HepG2 (cell line): Measurements from ENCODE around the gene CCL16. TPM values are rescaled to one million over a fixed set of nuclear protein-coding genes. Genes with fewer than 3 reads are reported as not detected.

Experiments
- ASH2L ChIP-seq: fragments of 300-600, 200-600 bp; sonication (generic); IDR thresholded peaks from 2 replicates; pipeline ENCODE4 v1.7.0; 2017; ENCODE audit warnings: low read depth, mild to moderate bottlenecking, moderate library complexity, mixed read lengths, low read length; ENCODE audit not compliant: insufficient read length
- ATAD3A ChIP-seq: sonication (generic); formaldehyde crosslinking; IDR thresholded peaks from 2 replicates; pipeline ENCODE4 v1.4.0; 2020; ENCODE audit warnings: missing genetic modification reagents
- GTF3A ChIP-seq: sonication (generic); formaldehyde crosslinking; conservative IDR thresholded peaks from 2 replicates; pipeline ENCODE4 v1.4.0; 2020; ENCODE audit warnings: mild to moderate bottlenecking, missing genetic modification reagents
- IKZF1 ChIP-seq: fragments of 450-650 bp; IDR thresholded peaks from 2 replicates; pipeline ENCODE4 v1.7.1; 2016
- IKZF4 ChIP-seq: sonication (generic); formaldehyde crosslinking; IDR thresholded peaks from 2 replicates; pipeline ENCODE4 v1.5.1; 2020; ENCODE audit warnings: borderline replicate concordance, mild to moderate bottlenecking, low read depth, missing genetic modification reagents; ENCODE audit errors: not compliant biosample characterization
- MAFK ChIP-seq, 2 experiments: IDR thresholded peaks in 1 of 2; conservative IDR thresholded peaks in 1 of 2; 2 replicates each; pipeline ENCODE4 v1.6.1; 2011; ENCODE audit warnings: improper control_type of control experiment in 2 of 2, low read length in 2 of 2
- NPAS2 ChIP-seq: sonication (generic); formaldehyde crosslinking; IDR thresholded peaks from 2 replicates; pipeline ENCODE4 v1.8.0; 2022; ENCODE audit warnings: mild to moderate bottlenecking, missing genetic modification reagents, borderline replicate concordance
- PHF21A ChIP-seq: sonication (generic); formaldehyde crosslinking; IDR thresholded peaks from 2 replicates; pipeline ENCODE4 v1.5.0; 2020; ENCODE audit warnings: mild to moderate bottlenecking, missing genetic modification reagents
- RBFOX2 ChIP-seq: fragments of 200-400 bp; formaldehyde crosslinking; IDR thresholded peaks from 2 replicates; pipeline ENCODE4 v1.6.1; 2017; ENCODE audit warnings: low read depth, mild to moderate bottlenecking, low read length
- RORA ChIP-seq: sonication (generic); formaldehyde crosslinking; IDR thresholded peaks from 2 replicates; pipeline ENCODE4 v1.5.0; 2020; ENCODE audit warnings: mild to moderate bottlenecking, missing genetic modification reagents, moderate library complexity
- TAF15 ChIP-seq: fragments of 200-400 bp; formaldehyde crosslinking; IDR thresholded peaks from one replicate; pipeline ENCODE4 v1.6.1; 2018; ENCODE audit warnings: mild to moderate bottlenecking, low read depth, low read length; ENCODE audit not compliant: poor library complexity, severe bottlenecking
- TBX2 ChIP-seq: sonication (generic); formaldehyde crosslinking; IDR thresholded peaks from 2 replicates; pipeline ENCODE4 v1.5.0; 2020; ENCODE audit warnings: missing genetic modification reagents, mild to moderate bottlenecking, borderline replicate concordance
- ZFX ChIP-seq: sonication (generic); formaldehyde crosslinking; IDR thresholded peaks from 2 replicates; pipeline ENCODE4 v1.4.0; 2020; ENCODE audit warnings: mild to moderate bottlenecking, low read depth, missing genetic modification reagents, moderate library complexity
- ZNF510 ChIP-seq: sonication (generic); formaldehyde crosslinking; IDR thresholded peaks from 2 replicates; pipeline ENCODE4 v1.4.0; 2020; ENCODE audit warnings: low read depth, mild to moderate bottlenecking, missing genetic modification reagents
- ZNF672 ChIP-seq: sonication (generic); formaldehyde crosslinking; IDR thresholded peaks from 2 replicates; pipeline ENCODE4 v1.8.1; 2022; ENCODE audit warnings: missing genetic modification reagents
- ZNF878 ChIP-seq: sonication (generic); formaldehyde crosslinking; IDR thresholded peaks from 2 replicates; pipeline ENCODE4 v1.8.1; 2023; ENCODE audit warnings: mild to moderate bottlenecking, missing genetic modification reagents, moderate library complexity
- polyA plus RNA-seq, 8 experiments: library from polyadenylated mRNA; depleted of rRNA in 3 of 8; stranded (reverse) in 7 of 8; unstranded in 1 of 8; fragments of >200 nt; fragmentation: Illumina TruSeq in 4 of 8; extraction: Trizol in 4 of 8; gene quantifications; 2 replicates each; pipeline versions ENCODE4 v1.2.1 to v1.2.3, GENCODE V29; 2011 to 2016; ENCODE audit warnings: low read depth in 4 of 8, missing spikeins in 1 of 8, mixed read lengths in 1 of 8; ENCODE audit not compliant: insufficient read depth in 1 of 8
- total RNA-seq, 5 experiments: library from RNA; depleted of rRNA; stranded (reverse); fragments of >200 nt; fragmentation: Illumina TruSeq; extraction: Trizol; gene quantifications; 2 replicates each; pipeline ENCODE4 v1.2.3, GENCODE V29; 2016; ENCODE audit warnings: low read depth in 1 of 5
- TF ChIP-seq, protein P1 (sequence below): sonication (generic); formaldehyde crosslinking; IDR thresholded peaks from 2 replicates; pipeline ENCODE4 v1.8.0; 2022; ENCODE audit warnings: mild to moderate bottlenecking, missing genetic modification reagents; ENCODE audit not compliant: insufficient replicate concordance
- TF ChIP-seq, protein P2 (sequence below): sonication (generic); formaldehyde crosslinking; IDR thresholded peaks from 2 replicates; pipeline ENCODE4 v1.4.0; 2020; ENCODE audit warnings: missing genetic modification reagents
- TF ChIP-seq, protein P3 (sequence below), 2 experiments: sonication (generic) in 1 of 2; formaldehyde crosslinking in 1 of 2; IDR thresholded peaks; 2 replicates each; pipeline versions ENCODE4 v1.5.1 to v1.6.1; 2011 to 2020; ENCODE audit warnings: borderline replicate concordance in 1 of 2, low read depth in 1 of 2, low read length in 1 of 2, mild to moderate bottlenecking in 1 of 2, missing genetic modification reagents in 1 of 2, moderate library complexity in 1 of 2
- TF ChIP-seq, protein P4 (sequence below): sonication (generic); formaldehyde crosslinking; IDR thresholded peaks from 2 replicates; pipeline ENCODE4 v1.9.0; 2021; ENCODE audit warnings: missing genetic modification reagents, mild to moderate bottlenecking, borderline replicate concordance
- TF ChIP-seq, protein P5 (sequence below): sonication (generic); formaldehyde crosslinking; IDR thresholded peaks from 2 replicates; pipeline ENCODE4 v1.4.0; 2020; ENCODE audit warnings: mild to moderate bottlenecking, missing genetic modification reagents

Gene CCL16
- total and polyA plus RNA-seq, 2 of the 13 experiments (the other 11 are each of a cell fraction or from before 2014, with no cell fraction given) = 2.0 to 14.7 TPM

DNA sequence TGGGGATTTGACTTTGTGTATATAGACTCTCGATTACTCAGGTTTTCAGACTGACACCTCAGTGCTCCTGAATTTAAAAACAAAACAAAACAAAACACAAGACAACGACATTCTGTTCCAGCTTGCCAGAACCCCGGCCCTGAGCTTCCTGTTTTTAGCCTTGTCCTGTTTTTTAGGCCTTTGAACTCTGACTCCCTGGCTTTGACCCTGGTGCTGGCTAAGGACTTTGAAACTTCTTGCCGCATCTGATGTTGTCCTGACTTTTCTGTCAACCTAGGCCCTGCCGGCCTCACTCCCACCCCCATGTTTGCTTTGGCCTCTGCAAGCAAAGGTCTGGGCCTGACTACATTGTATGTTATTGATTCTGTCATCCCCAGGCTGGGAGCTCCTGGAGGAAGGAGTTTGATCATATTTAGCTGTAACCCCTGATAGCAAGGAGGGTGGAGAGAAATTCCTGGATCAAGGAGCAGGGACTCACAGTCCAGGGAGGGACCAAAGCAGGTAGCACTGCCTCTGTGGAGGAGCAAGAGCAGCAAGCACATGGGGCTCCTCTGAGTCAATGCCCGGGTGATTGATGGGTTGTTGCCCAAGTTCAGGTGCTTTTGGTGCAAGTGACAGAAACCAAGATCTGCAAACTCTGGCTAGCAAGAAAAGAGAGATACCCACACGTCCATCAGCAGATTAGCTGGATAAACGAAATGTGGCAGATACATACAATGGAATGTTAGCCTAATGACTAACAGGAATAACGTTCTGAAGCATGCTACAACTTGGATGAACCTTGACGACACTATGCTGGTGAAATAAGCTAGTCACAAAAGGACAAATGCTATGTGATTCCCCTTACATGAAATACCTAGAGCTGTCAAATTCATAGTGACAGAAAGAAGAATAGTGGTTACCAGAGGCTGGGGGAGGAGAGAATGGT lies 7.7 kb downstream of the CCL16 start (continued):
- TF ChIP-seq, protein P1, sequence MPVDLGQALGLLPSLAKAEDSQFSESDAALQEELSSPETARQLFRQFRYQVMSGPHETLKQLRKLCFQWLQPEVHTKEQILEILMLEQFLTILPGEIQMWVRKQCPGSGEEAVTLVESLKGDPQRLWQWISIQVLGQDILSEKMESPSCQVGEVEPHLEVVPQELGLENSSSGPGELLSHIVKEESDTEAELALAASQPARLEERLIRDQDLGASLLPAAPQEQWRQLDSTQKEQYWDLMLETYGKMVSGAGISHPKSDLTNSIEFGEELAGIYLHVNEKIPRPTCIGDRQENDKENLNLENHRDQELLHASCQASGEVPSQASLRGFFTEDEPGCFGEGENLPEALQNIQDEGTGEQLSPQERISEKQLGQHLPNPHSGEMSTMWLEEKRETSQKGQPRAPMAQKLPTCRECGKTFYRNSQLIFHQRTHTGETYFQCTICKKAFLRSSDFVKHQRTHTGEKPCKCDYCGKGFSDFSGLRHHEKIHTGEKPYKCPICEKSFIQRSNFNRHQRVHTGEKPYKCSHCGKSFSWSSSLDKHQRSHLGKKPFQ (CRISPR knock-in tag) = no peak
- TF ChIP-seq, protein P2, sequence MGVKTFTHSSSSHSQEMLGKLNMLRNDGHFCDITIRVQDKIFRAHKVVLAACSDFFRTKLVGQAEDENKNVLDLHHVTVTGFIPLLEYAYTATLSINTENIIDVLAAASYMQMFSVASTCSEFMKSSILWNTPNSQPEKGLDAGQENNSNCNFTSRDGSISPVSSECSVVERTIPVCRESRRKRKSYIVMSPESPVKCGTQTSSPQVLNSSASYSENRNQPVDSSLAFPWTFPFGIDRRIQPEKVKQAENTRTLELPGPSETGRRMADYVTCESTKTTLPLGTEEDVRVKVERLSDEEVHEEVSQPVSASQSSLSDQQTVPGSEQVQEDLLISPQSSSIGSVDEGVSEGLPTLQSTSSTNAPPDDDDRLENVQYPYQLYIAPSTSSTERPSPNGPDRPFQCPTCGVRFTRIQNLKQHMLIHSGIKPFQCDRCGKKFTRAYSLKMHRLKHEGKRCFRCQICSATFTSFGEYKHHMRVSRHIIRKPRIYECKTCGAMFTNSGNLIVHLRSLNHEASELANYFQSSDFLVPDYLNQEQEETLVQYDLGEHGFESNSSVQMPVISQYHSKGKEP (CRISPR knock-in tag) = no peak
- TF ChIP-seq, protein P3, sequence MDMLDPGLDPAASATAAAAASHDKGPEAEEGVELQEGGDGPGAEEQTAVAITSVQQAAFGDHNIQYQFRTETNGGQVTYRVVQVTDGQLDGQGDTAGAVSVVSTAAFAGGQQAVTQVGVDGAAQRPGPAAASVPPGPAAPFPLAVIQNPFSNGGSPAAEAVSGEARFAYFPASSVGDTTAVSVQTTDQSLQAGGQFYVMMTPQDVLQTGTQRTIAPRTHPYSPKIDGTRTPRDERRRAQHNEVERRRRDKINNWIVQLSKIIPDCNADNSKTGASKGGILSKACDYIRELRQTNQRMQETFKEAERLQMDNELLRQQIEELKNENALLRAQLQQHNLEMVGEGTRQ (IDR thresholded peaks at IDR 0.05; ENCODE audit: low read depth, low read length) = no peak
- TF ChIP-seq, protein P3 (CRISPR knock-in tag; IDR thresholded peaks at IDR 0.05; ENCODE audit: borderline replicate concordance) = no peak
- TF ChIP-seq ZNF510 (CRISPR knock-in tag) (no peak), NPAS2 (CRISPR knock-in tag) (no peak), ZNF878 (CRISPR knock-in tag) (peak; percentile 82; the same call in 1 of the 2 replicates), RORA (CRISPR knock-in tag) (no peak), IKZF4 (CRISPR knock-in tag) (no peak), PHF21A (peak; percentile 99), ZNF672 (CRISPR knock-in tag) (no peak; the same call in 1 of the 2 replicates), ASH2L (peak; percentile 99), GTF3A (CRISPR knock-in tag) (no peak), IKZF1 (no peak), MAFK (conservative IDR thresholded peaks at IDR 0.05 in 1 of 2, IDR thresholded peaks at IDR 0.05 in 1 of 2; ENCODE audit: low read length in 2 of 2) (peak; percentile 36 to 61; a peak in 3 of 4 replicates), TBX2 (CRISPR knock-in tag) (peak; percentile 96), ATAD3A (CRISPR knock-in tag) (no peak), RBFOX2 (peak; percentile 23; the same call in 1 of the 2 replicates), TAF15 (no peak), ZFX (CRISPR knock-in tag) (peak; percentile 90)
- TF ChIP-seq, protein P4, sequence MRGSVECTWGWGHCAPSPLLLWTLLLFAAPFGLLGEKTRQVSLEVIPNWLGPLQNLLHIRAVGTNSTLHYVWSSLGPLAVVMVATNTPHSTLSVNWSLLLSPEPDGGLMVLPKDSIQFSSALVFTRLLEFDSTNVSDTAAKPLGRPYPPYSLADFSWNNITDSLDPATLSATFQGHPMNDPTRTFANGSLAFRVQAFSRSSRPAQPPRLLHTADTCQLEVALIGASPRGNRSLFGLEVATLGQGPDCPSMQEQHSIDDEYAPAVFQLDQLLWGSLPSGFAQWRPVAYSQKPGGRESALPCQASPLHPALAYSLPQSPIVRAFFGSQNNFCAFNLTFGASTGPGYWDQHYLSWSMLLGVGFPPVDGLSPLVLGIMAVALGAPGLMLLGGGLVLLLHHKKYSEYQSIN (CRISPR knock-in tag) = no peak
- TF ChIP-seq, protein P5, sequence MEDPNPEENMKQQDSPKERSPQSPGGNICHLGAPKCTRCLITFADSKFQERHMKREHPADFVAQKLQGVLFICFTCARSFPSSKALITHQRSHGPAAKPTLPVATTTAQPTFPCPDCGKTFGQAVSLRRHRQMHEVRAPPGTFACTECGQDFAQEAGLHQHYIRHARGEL = no peak
